SK-N-SH (cell line): ENCODE measurements around the gene PANK4.

Experiments used
- FOXM1 ChIP-seq: IDR thresholded peaks from 2 replicates; pipeline ENCODE4 v1.4.0; 2012; ENCODE audit warnings: low read depth, mild to moderate bottlenecking
- MAX ChIP-seq: IDR thresholded peaks from 2 replicates; pipeline ENCODE4 v1.4.0; 2012; ENCODE audit warnings: low read depth
- MEF2A ChIP-seq: IDR thresholded peaks from 2 replicates; pipeline ENCODE4 v1.4.0; 2012; ENCODE audit warnings: low read depth, borderline replicate concordance
- POLR2AphosphoS5 ChIP-seq: IDR thresholded peaks from 2 replicates; pipeline ENCODE4 v1.6.1; 2012; ENCODE audit warnings: low read depth, low read length
- RFX5 ChIP-seq: IDR thresholded peaks from 2 replicates; pipeline ENCODE4 v1.6.1; 2012; ENCODE audit warnings: mild to moderate bottlenecking, improper control_type of control experiment, low read length
- RXRA ChIP-seq: IDR thresholded peaks from 2 replicates; pipeline ENCODE4 v1.4.0; 2012; ENCODE audit warnings: low read depth, mild to moderate bottlenecking, borderline replicate concordance
- SIN3A ChIP-seq: IDR thresholded peaks from 2 replicates; pipeline ENCODE4 v1.6.1; 2012; ENCODE audit warnings: low read depth, mild to moderate bottlenecking, low read length, moderate library complexity, borderline replicate concordance
- TF ChIP-seq, protein P1 (sequence below): fragments of 200-600 bp; sonication (generic); IDR thresholded peaks from 2 replicates; pipeline ENCODE4 v1.6.1; 2017; ENCODE audit warnings: antibody characterized with exemption, mild to moderate bottlenecking, moderate library complexity

GRCh38 chr1:2558420-2558819 lies 32.0 kb upstream of the PANK4 start:
- TF ChIP-seq, protein P1, sequence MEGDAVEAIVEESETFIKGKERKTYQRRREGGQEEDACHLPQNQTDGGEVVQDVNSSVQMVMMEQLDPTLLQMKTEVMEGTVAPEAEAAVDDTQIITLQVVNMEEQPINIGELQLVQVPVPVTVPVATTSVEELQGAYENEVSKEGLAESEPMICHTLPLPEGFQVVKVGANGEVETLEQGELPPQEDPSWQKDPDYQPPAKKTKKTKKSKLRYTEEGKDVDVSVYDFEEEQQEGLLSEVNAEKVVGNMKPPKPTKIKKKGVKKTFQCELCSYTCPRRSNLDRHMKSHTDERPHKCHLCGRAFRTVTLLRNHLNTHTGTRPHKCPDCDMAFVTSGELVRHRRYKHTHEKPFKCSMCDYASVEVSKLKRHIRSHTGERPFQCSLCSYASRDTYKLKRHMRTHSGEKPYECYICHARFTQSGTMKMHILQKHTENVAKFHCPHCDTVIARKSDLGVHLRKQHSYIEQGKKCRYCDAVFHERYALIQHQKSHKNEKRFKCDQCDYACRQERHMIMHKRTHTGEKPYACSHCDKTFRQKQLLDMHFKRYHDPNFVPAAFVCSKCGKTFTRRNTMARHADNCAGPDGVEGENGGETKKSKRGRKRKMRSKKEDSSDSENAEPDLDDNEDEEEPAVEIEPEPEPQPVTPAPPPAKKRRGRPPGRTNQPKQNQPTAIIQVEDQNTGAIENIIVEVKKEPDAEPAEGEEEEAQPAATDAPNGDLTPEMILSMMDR: no peak
- TF ChIP-seq POLR2AphosphoS5 (no peak), RXRA (no peak), MEF2A (no peak), FOXM1 (no peak), MAX (no peak), RFX5 (no peak), SIN3A (no peak)
